Measurements from ENCODE around the gene WNT3A. TPM values are rescaled to one million over a fixed set of nuclear protein-coding genes. Genes with fewer than 3 reads are reported as not detected.

WNT3A gene
- total and polyA plus RNA-seq, 5 donors from 2014 or later = not detected

DNA sequence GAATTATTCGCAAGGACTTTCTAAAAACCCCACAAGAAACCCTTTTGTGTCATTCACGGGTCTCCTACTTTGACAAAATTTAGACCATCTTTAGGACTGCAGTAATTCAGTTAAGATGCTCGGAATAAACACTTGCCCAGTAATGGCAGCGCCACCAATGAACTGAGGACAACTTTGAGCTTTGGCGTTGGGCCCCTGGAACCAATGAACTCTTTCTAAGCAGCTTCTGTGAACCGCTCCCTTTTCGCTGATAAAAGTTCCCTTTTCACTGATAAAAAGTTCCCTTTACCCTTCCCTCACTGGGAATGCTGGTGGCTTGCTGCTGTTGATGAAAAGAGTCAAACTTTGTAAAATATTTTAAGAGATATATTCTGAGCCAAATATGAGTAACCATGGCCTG, 103.8 kb downstream of the WNT3A start:
- Histone ChIP-seq H3K9me3 (ENCODE audit: control insufficient read depth in 2 of 2, low read length in 2 of 2) (no peaks in the 10 kb centered on the region), H3K4me3 (ENCODE audit: low read depth, low read length) (peak overlapping the region; percentile 54), H3K36me3 (ENCODE audit: control insufficient read depth, insufficient read depth, low read length) (peaks cover 14% of the 10 kb centered on the region), H3K27ac (ENCODE audit: insufficient read depth, low read length, poor library complexity, severe bottlenecking) (no peak overlapping the region), H3K27me3 (ENCODE audit: control insufficient read depth, insufficient read depth, low read length) (no peaks in the 10 kb centered on the region), H3K4me1 (ENCODE audit: control insufficient read depth, insufficient read depth, low read length, poor library complexity, severe bottlenecking) (peaks cover 20% of the 10 kb centered on the region)
- Mint-ChIP-seq H3K36me3 (peaks cover 8% of the 10 kb centered on the region), H3K27me3 (no peaks in the 10 kb centered on the region), H3K4me1 (peaks cover 0 to 36% (median 13%) of the 10 kb centered on the region in 4 donors), H3K4me3 (peak overlapping the region; percentile 65 to 93 (median 92)), H3K27ac (no peak overlapping the region), H3K9me3 (peaks cover 0 to 1% (median 0%) of the 10 kb centered on the region in 7 donors)
- DNase-seq (no peak), ATAC-seq (ENCODE audit: low read depth in 2 of 2) (no peak)

Other genes starting within 250 kb of the WNT3A start
- not detected for gene PRSS38, start 191.3 kb upstream of the WNT3A start, total RNA-seq
- not detected for gene PRSS38, start 191.3 kb upstream of the WNT3A start, polyA plus RNA-seq
- gene WNT9A, start 59.1 kb upstream of the WNT3A start, total RNA-seq = 0.20 TPM
- not detected for gene WNT9A, start 59.1 kb upstream of the WNT3A start, polyA plus RNA-seq
- 335 TPM for gene ARF1, start 75.7 kb downstream of the WNT3A start, total RNA-seq
- 100 to 1,000 TPM; 445 to 517 (median 481) TPM for gene ARF1, start 75.7 kb downstream of the WNT3A start, polyA plus RNA-seq
- 23.5 TPM for gene C1orf35, start 96.3 kb downstream of the WNT3A start, total RNA-seq
- 10 to 100 TPM; 18.0 to 24.0 (median 21.2) TPM for gene C1orf35, start 96.3 kb downstream of the WNT3A start, polyA plus RNA-seq
- gene MRPL55, start 102.3 kb downstream of the WNT3A start, total RNA-seq = 62.5 TPM
- gene MRPL55, start 102.3 kb downstream of the WNT3A start, polyA plus RNA-seq = 100 to 1,000 TPM; 126 to 163 (median 143) TPM
- 270 TPM for gene GUK1, start 133.3 kb downstream of the WNT3A start, total RNA-seq
- 100 to 1,000 TPM; 329 to 413 (median 371) TPM for gene GUK1, start 133.3 kb downstream of the WNT3A start, polyA plus RNA-seq
- gene GJC2, start 142.9 kb downstream of the WNT3A start, total RNA-seq = 2.8 TPM
- gene GJC2, start 142.9 kb downstream of the WNT3A start, polyA plus RNA-seq = not detected
- 17.0 TPM for gene IBA57, start 158.8 kb downstream of the WNT3A start, total RNA-seq
- gene IBA57, start 158.8 kb downstream of the WNT3A start, polyA plus RNA-seq = 1 to 10 TPM; 2.0 to 5.5 (median 4.0) TPM
- gene OBSCN, start 201.0 kb downstream of the WNT3A start, total RNA-seq = 57.1 TPM
- 1 to 10 TPM in 3 of 4 donors, under 1 TPM in 1; 0.13 to 1.2 (median 1.1) TPM for gene OBSCN, start 201.0 kb downstream of the WNT3A start, polyA plus RNA-seq

Measured in CD4-positive, CD25-positive, alpha-beta regulatory T cell (primary cell).